Measurements from ENCODE around the gene MBNL2. TPM values are rescaled to one million over a fixed set of nuclear protein-coding genes. Genes with fewer than 3 reads are reported as not detected.

MBNL2 gene
- total and polyA plus RNA-seq, 2 of the 13 experiments (the other 11 are each of a cell fraction or from before 2014, with no cell fraction given) = 30.8 to 59.0 TPM

- ChIA-PET CTCF (ENCODE audit: low intra/inter-chr PET ratio, low total read pairs) (no interaction called here), POLR2A (interaction anchor here (0.9 kb wide), 1 partner anchor 217 kb away, joined by 3 read pairs; no protein-coding TSS in a partner anchor)
- Histone ChIP-seq H3K4me3 (replicated peaks in 1 of 3; ENCODE audit: insufficient read depth in 1 of 3, low read depth in 2 of 3, low read length in 3 of 3) (no peak overlapping the region), H3K79me2 (ENCODE audit: insufficient read depth, low read length) (peaks cover 44% of the 10 kb centered on the region), H3K9ac (ENCODE audit: insufficient read depth, low read depth, low read length) (no peak overlapping the region), H3K27ac (ENCODE audit: extremely low read length, insufficient read depth, low read length) (no peak overlapping the region), H3K36me3 (replicated peaks in 1 of 2; ENCODE audit: control insufficient read depth in 1 of 2, insufficient read depth in 2 of 2, low read length in 2 of 2) (peaks cover 29 to 74% of the 10 kb centered on the region in 2 experiments), H3K9me3 (ENCODE audit: low read length) (no peaks in the 10 kb centered on the region), H3K4me2 (ENCODE audit: low read depth, low read length) (no peak overlapping the region), H3K4me1 (ENCODE audit: insufficient read depth, low read length) (no peaks in the 10 kb centered on the region), H2AFZ (ENCODE audit: low read length) (no peak overlapping the region), H3K27me3 (ENCODE audit: control insufficient read depth in 1 of 2, insufficient read depth in 2 of 2, low read length in 2 of 2) (no peaks in the 10 kb centered on the region), H4K20me1 (ENCODE audit: insufficient read depth, low read length) (peaks cover 44% of the 10 kb centered on the region)
- no peak for TF ChIP-seq MIXL1 (CRISPR knock-in tag; IDR thresholded peaks at IDR 0.05)
- no peak for TF ChIP-seq ZNF687 (CRISPR knock-in tag; IDR thresholded peaks at IDR 0.05)
- no peak for TF ChIP-seq ZNF510 (CRISPR knock-in tag; IDR thresholded peaks at IDR 0.05; ENCODE audit: low read depth)
- TF ChIP-seq FOXA3 (CRISPR knock-in tag; IDR thresholded peaks at IDR 0.05) = no peak
- no peak for TF ChIP-seq SRF (IDR thresholded peaks at IDR 0.05; ENCODE audit: low read depth, low read length)
- TF ChIP-seq AGO2 (optimal IDR thresholded peaks at IDR 0.05; ENCODE audit: low read depth, low read length) = no peak
- TF ChIP-seq TBX2 (CRISPR knock-in tag; IDR thresholded peaks at IDR 0.05; ENCODE audit: borderline replicate concordance) = no peak
- no peak for TF ChIP-seq EED (CRISPR knock-in tag; IDR thresholded peaks at IDR 0.05)
- no peak for TF ChIP-seq MEIS1 (CRISPR knock-in tag; IDR thresholded peaks at IDR 0.05; ENCODE audit: borderline replicate concordance)
- no peak for TF ChIP-seq ZNF337 (CRISPR knock-in tag; IDR thresholded peaks at IDR 0.05; ENCODE audit: borderline replicate concordance, low read depth)
- TF ChIP-seq EEA1 (CRISPR knock-in tag; IDR thresholded peaks at IDR 0.05; ENCODE audit: borderline replicate concordance) = no peak
- TF ChIP-seq REST (IDR thresholded peaks at IDR 0.05; ENCODE audit: borderline replicate concordance in 1 of 2, low read depth in 1 of 2, low read length in 2 of 2) = no peak
- no peak for TF ChIP-seq FUBP1 (CRISPR knock-in tag; IDR thresholded peaks at IDR 0.05; ENCODE audit: borderline replicate concordance)
- no peak for TF ChIP-seq ZNF251 (CRISPR knock-in tag; IDR thresholded peaks at IDR 0.05)
- in situ Hi-C loops (cut with HindIII; ENCODE audit: extremely low pct_ligation_motif_present, low pct_unique_long_range_greater_than_20kb) (no loop called here), intact Hi-C loops (cut with micrococcal nuclease; ENCODE audit: unreplicated experiment) (no loop called here)
- DNase-seq (ENCODE audit: low spot score) (no peak), ATAC-seq (no peak), FAIRE-seq (no peak)
- 96% methylated on average over 6 of the region's 6 CpGs for WGBS (ENCODE audit: low lambda C conversion rate)
- no TSS peak for BruUV-seq (replicated peaks)
These were observed 111.8 kb downstream of the MBNL2 start for GRCh38 chr13:97333983-97334382.
